ENCODE data around the gene PARS2.

PARS2 gene

DNA sequence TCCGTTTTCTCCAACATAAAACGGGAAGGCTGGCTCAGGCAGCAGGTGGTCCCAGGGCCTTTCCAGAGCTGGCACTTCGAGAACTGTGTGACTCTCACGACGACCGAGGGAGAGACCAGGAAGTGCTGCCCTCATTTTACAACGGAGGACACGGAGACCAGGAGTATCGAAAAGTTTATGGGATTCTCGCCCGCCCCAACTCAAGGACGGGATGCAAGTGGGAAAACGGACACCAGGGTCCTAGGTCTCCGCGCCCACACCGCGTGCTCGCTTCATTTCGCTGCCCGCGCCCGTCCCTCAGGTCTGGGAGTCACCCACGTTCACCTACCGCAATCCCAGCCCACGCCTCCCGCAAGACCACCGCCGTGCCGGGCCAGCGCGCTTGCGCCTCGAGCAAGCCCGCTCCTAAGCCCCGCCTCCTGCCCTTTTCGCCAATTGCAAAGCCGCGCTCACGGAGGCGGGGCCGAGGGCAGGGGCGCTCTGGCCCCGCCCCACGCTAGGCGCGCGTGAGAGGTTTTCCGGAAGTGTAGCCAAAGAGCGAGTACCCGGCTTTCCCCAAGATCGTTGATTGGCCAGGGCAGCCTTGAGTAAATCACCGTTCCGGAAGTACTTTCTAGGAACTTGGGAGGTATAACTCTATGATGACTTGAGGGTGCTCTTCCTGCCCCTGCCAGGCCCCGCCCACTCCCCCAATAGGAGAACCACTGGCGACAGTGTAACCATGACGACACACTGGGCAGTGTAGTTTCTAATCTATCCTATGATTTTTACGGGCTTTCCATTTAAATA is at the start of gene PARS2:
Gene PARS2, minus strand, starts transcription at position 391 of the 789 bp plus-strand sequence. CDS start 5,362 bp downstream, outside the sequence.
- peak; percentile 97 for DNase-seq

DNA sequence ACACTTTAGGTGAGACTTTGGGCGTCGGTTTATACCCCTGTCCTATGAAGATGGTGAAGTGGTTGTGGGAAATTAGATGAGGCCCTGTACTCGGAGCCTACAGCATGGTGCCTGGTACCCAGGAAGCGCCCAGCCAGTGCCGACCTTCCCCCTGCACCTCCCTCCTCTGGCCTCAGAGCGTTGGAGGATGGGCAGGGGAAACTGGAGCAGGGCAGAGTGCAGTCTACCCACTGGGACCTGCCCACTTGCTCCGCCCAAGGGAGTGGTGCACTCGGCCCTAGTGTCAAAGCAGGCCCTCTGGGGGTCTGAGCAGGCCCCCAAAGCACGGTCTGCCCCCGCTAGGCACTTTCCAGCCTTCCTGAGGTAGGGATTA is 49.8 kb upstream of the PARS2 start:
- Histone ChIP-seq H3K9me3 (ENCODE audit: severe bottlenecking) (no peaks in the 10 kb centered on the region), H3K27me3 (ENCODE audit: insufficient read depth, low read depth, severe bottlenecking) (no peaks in the 10 kb centered on the region), H3K36me3 (no peaks in the 10 kb centered on the region), H3K4me3 (ENCODE audit: low read depth, low read length) (no peak overlapping the region), H3K27ac (no peak overlapping the region)
- DNase-seq: no peak
- TF ChIP-seq, protein P1, sequence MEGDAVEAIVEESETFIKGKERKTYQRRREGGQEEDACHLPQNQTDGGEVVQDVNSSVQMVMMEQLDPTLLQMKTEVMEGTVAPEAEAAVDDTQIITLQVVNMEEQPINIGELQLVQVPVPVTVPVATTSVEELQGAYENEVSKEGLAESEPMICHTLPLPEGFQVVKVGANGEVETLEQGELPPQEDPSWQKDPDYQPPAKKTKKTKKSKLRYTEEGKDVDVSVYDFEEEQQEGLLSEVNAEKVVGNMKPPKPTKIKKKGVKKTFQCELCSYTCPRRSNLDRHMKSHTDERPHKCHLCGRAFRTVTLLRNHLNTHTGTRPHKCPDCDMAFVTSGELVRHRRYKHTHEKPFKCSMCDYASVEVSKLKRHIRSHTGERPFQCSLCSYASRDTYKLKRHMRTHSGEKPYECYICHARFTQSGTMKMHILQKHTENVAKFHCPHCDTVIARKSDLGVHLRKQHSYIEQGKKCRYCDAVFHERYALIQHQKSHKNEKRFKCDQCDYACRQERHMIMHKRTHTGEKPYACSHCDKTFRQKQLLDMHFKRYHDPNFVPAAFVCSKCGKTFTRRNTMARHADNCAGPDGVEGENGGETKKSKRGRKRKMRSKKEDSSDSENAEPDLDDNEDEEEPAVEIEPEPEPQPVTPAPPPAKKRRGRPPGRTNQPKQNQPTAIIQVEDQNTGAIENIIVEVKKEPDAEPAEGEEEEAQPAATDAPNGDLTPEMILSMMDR (IDR thresholded peaks at IDR 0.05; ENCODE audit: low read depth, low read length): no peak

More for the DNA sequence above, at the start of gene PARS2:
- no peaks in the 10 kb centered on the region for H3K9me3 ChIP-seq (ENCODE audit: severe bottlenecking)
- H3K4me3 ChIP-seq (ENCODE audit: low read depth, low read length): peak within 1 kb of the TSS; percentile 94
- H3K36me3 ChIP-seq: no peaks in the 10 kb centered on the region
- peak within 1 kb of the TSS; percentile 54 for H3K27ac ChIP-seq
- H3K27me3 ChIP-seq (ENCODE audit: insufficient read depth, low read depth, severe bottlenecking): no peaks in the 10 kb centered on the region
- TF ChIP-seq, protein P1 (IDR thresholded peaks at IDR 0.05; ENCODE audit: low read depth, low read length): no peak

DNA sequence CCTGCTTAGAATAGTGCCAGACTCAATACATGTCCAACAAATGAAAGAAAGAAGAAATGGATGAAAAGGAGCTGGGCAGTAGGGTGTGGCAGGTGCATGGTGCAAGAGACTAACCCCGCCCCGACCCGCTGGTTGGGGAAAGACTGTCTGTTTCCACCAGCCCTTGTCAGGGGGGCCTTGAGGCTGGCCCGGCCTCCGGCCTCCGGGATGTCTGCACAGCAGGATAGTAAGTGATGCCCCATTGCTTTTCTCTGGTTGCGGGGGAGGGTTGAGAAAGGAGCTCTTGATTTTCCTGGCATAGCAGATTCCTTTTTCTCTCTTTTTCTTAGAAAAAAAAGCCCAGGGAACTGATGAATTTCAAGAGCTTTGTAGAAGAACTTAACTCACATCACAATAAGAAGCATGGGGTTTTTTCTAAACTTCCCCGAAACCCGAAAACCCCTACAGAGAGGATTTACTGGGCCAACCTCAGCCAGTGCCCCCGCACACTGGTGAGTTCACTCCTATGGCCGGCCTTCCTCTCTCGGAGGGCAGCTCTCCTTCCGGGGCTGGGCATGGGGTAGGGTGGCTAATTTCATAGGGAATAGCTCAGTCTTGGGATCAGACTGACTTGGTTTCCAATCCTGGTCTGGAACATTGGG is 49.3 kb upstream of the PARS2 start:
- H3K4me3 ChIP-seq (ENCODE audit: low read depth, low read length): no peak overlapping the region
- TF ChIP-seq, protein P1 (IDR thresholded peaks at IDR 0.05; ENCODE audit: low read depth, low read length): no peak
- H3K27me3 ChIP-seq (ENCODE audit: insufficient read depth, low read depth, severe bottlenecking): no peaks in the 10 kb centered on the region
- no peaks in the 10 kb centered on the region for H3K36me3 ChIP-seq
- DNase-seq: no peak
- H3K9me3 ChIP-seq (ENCODE audit: severe bottlenecking): no peaks in the 10 kb centered on the region
- H3K27ac ChIP-seq: no peak overlapping the region

DNA sequence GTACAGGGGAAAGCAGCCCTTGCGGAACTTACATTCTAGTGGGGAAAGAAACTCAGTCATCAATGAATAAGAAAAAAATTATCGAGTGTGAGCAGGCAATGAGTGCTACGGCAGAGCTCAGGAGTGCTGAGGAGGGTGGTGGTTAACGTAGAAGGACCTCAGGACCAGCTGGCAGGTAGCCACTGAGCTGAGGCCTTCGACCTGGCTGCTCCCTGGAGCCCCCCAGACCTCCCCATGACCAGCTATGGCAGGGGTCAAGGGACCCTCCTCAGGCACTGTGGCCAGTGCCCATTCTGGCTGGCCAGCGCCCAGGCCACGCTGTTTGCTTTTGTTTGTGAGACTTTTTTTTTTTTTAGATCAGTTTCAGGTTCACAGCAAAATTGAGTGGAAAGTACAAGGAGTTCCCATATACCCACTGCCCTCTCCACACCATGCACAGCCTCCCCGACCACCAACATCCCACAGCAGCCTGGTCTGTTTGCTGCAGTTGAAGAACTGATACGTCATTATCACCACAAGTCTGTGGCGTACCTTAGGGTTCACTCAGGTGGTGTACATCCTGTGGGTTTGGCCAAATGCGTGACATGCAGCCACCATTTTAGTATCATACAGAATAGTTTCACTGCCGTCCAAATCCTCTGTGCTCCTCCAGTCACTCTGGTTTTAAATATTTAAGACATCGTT is 48.6 kb upstream of the PARS2 start:
- Histone ChIP-seq H3K9me3 (ENCODE audit: severe bottlenecking) (no peaks in the 10 kb centered on the region), H3K27me3 (ENCODE audit: insufficient read depth, low read depth, severe bottlenecking) (no peaks in the 10 kb centered on the region), H3K4me3 (ENCODE audit: low read depth, low read length) (no peak overlapping the region), H3K36me3 (no peaks in the 10 kb centered on the region), H3K27ac (no peak overlapping the region)
- TF ChIP-seq, protein P1 (IDR thresholded peaks at IDR 0.05; ENCODE audit: low read depth, low read length): no peak
- DNase-seq: no peak

DNA sequence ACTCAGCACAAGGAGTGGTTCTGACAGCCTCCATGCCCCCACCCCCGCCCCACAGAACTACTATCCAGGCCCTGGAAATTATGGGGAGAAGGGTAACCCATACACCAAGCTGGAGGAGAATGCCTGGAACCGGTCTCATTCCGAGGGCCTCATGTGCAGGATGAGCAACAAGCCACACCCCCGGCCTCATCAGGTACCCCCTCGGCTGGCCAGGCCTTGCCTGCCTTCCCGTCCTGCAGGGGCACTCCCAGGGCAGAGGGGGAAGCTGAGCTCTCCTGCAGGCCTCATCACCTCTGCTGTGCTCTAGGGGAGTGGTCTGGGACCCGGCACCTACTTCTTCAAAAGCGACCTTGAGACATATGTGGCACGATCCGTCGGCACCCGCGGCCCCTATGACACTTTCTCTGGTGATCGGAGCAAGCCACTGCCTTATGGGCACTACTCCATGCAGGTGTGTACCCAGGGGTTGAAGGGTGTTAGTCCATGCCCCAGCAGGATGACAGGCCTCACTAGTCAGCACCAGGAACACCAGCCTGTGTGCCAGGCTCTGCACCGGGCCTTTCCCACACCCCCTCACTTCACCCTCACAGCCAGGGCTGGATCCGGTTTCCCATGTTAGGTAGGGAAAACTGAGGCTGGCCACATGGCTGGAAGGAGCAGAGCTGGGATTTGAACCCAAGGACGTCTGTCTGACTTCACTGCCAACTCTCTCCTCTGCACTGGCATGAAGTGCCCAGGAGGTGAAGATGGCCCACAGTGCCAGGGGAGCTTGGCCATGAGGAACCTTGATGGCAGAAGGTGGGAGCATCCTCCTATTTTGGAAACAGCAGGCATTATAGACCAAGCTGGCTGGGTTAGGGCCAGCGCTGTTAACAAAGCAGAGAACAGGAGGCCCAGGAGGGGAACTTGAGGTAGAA is 47.7 kb upstream of the PARS2 start:
- H3K36me3 ChIP-seq: no peaks in the 10 kb centered on the region
- TF ChIP-seq, protein P1 (IDR thresholded peaks at IDR 0.05; ENCODE audit: low read depth, low read length): no peak
- no peak for DNase-seq
- H3K27ac ChIP-seq: no peak overlapping the region
- no peaks in the 10 kb centered on the region for H3K27me3 ChIP-seq (ENCODE audit: insufficient read depth, low read depth, severe bottlenecking)
- H3K9me3 ChIP-seq (ENCODE audit: severe bottlenecking): no peaks in the 10 kb centered on the region
- no peak overlapping the region for H3K4me3 ChIP-seq (ENCODE audit: low read depth, low read length)
